DOHH2 (cell line): ENCODE measurements around the gene PGAP3.
"Not testable (repeated sequence)": the region's sequence is repeated elsewhere in the genome, so short reads cannot be mapped to it uniquely, and the experiment has no call there.

Experiments used
- EZH2phosphoT487 ChIP-seq: fragments of 200-600 bp; sonication (generic); IDR thresholded peaks from 2 replicates; pipeline ENCODE4 v1.6.1; 2017; ENCODE audit warnings: borderline replicate concordance, mild to moderate bottlenecking, antibody characterized with exemption, low read length, moderate library complexity, mixed read lengths
- TF ChIP-seq, protein P1 (sequence below): fragments of 200-600 bp; sonication (generic); IDR thresholded peaks from one replicate; pipeline ENCODE4 v1.5.1; 2014; ENCODE audit warnings: antibody characterized with exemption, mild to moderate bottlenecking, low read depth, low read length; ENCODE audit not compliant: poor library complexity, severe bottlenecking

DNA sequence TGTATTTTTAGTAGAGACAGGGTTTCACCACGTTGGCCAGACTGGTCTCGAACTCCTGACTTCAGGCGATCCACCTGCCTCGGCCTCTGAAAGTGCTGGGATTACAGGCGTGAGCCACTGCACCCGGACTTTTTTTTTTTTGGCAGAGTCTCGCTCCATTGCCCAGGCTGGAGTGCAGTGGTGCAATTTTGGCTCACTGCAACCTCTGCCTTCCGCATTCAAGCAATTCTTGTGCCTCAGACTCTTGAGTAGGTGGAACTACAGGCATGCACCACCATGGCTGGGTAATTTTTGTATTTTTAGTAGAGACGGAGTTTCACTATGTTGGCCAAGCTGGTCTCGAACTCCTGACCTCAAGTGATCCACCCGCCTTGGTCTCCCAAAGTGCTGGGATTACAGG, 23.2 kb upstream of the PGAP3 start:
- TF ChIP-seq, protein P1, sequence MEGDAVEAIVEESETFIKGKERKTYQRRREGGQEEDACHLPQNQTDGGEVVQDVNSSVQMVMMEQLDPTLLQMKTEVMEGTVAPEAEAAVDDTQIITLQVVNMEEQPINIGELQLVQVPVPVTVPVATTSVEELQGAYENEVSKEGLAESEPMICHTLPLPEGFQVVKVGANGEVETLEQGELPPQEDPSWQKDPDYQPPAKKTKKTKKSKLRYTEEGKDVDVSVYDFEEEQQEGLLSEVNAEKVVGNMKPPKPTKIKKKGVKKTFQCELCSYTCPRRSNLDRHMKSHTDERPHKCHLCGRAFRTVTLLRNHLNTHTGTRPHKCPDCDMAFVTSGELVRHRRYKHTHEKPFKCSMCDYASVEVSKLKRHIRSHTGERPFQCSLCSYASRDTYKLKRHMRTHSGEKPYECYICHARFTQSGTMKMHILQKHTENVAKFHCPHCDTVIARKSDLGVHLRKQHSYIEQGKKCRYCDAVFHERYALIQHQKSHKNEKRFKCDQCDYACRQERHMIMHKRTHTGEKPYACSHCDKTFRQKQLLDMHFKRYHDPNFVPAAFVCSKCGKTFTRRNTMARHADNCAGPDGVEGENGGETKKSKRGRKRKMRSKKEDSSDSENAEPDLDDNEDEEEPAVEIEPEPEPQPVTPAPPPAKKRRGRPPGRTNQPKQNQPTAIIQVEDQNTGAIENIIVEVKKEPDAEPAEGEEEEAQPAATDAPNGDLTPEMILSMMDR: not testable (repeated sequence)
- not testable (repeated sequence) for TF ChIP-seq EZH2phosphoT487
